Measurements from ENCODE around the gene USF1.
"Not testable (repeated sequence)": the region's sequence is repeated elsewhere in the genome, so short reads cannot be mapped to it uniquely, and the experiment has no call there.

Gene USF1

DNA sequence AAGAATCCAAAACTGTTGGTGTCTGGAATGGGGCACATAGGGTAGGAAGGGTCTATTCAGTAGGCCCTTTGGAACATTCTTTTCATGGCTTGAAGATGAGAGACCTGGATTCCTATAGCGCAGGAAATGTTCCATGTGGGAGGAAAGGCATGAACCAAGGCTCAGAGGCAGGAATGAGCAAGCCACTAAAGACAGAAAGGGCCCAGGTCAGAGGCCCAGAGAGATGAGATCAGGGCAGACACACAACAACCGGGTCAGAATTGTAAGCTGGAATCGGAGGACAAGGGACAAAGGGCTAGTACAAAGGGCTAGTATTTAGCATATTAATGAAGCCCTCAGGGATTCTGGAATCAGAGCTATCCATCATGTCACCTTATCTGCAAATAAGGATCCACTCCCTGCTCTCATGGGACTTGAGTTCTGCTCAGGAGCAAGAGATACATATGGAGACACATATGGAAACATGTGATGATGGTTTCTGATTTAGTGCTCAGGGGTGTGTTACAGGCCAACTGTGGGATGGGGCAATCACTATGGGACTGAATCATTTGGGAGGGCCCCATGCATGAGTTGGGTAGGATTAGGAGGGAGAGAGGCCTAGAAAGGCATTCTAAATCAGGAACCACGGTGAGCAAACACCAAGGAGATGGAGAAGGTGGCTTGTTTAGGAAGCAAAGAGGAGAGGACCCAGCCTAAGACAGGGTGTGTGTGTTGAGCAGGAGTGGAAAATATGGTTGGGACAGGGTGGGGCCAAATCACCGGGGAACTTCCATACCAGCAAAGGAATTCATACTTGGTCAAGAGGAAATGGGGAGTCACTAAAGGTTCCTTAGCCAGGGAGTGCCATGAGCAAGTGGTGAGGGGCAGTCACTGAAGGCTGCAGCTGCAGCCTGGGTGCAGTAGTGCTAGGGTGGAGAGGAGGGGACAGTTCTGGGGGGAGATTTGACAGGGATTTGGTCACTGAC lies 34.9 kb upstream of the USF1 start:
- no peak for DNase-seq
- intact Hi-C loops (cut with DNase I), result no loop called here

GRCh38 chr1:161079436-161080110 lies 33.8 kb upstream of the USF1 start:
- DNase-seq, result peak in 1 of 10 donors; percentile 77
- intact Hi-C loops (cut with DNase I), result no loop called here

DNA sequence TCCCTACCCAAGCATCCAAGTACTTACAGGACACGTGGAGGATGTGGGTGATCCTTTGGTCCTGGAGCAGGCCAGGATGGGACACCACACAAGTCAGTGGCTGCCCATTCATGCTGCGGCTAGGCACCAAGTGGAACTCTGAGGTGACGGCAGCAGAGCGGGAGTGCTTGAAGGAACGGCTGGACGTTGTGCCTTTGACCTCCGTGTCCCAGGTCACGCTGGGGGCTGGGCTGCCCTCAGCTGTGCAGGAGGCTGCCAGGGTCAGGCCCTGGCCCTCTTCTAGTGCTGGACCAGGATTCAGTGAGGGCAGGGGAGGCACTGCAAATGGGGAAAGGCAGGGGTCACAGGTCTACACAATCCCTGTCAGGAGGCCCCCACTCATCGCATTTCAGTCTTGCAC lies 31.6 kb upstream of the USF1 start:
- DNase-seq, result no peak
- intact Hi-C loops (cut with DNase I), result no loop called here

GRCh38 chr1:161076410-161076809 lies 30.6 kb upstream of the USF1 start:
- intact Hi-C loops (cut with DNase I), result no loop called here

DNA sequence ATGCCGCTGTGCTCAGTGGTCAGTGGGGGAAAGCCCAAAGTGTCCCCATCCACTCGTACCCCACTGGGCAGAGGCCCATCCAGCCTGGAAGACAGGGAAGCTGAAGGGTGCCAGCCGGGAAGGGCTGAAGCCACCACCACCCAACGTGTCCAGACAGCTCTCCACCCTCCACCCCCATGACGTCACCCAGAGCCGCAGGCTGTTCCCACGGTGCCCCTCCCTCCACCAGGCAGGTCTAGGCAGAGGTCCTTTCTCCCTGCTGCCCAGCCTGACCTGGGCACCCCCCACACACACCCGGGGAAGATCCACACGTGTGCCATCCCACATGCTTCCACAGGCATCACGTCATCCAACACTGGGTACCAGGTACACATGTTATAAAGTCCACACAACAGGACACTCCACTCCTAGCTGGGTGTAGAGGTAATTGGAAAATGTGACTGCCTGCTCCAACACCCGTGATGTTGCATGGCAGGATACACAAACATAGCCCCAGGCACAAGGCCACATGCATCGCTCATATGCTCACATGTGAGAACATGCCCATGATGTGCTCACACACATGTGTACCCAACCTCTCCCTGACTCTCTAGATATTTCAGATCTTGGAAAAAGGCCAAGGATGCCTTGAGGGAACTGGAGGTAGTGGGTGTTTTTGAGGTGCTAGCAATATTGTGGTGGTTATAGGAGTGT lies 29.0 kb upstream of the USF1 start:
- intact Hi-C loops (cut with DNase I), result no loop called here

More at GRCh38 chr1:161076410-161076809, 30.6 kb upstream of the USF1 start:
- no peak for DNase-seq

GRCh38 chr1:161073474-161074121 lies 27.8 kb upstream of the USF1 start:
- intact Hi-C loops (cut with DNase I), result no loop called here
- no peak for DNase-seq

More for the DNA sequence above, 29.0 kb upstream of the USF1 start:
- DNase-seq, result no peak

GRCh38 chr1:161072751-161073449 lies 27.1 kb upstream of the USF1 start:
- DNase-seq, result no peak
- intact Hi-C loops (cut with DNase I), result no loop called here

DNA sequence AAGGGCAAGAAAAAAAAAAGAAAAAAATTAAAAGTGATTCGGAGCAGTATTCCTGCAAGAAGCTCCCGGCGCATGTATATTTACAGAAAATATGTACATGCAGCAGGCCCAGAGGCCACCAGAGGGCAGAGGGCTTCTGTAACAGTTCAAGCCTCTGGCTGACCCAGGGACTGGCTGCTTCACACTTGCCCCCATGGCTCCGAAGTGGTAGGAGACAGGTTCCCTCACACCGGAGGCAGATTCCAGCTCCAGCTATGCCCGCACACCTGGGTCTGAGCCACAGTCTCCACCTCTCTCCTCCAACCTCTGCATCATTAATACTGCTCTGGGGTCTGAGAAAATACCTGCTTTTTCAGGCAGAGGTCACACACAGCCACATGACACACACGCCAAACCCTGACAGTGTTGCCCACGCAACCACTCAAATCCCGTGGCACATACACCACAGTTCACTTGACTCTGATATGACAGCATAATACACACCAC lies 26.2 kb upstream of the USF1 start:
- intact Hi-C loops (cut with DNase I), result no loop called here
- DNase-seq, result peak in 4 of 10 donors; percentile 11 to 35 (median 21)

GRCh38 chr1:161070761-161071160 lies 25.0 kb upstream of the USF1 start:
- DNase-seq, result no peak
- intact Hi-C loops (cut with DNase I), result no loop called here

GRCh38 chr1:161069731-161070270 lies 24.0 kb upstream of the USF1 start, which contains the start of gene ARHGAP30:
Gene ARHGAP30 (minus strand): TSS chr1:161069891. CDS start chr1:161069624, 267 bp downstream.
- peak in 8 of 10 donors; percentile 15 to 91 (median 34) for DNase-seq

DNA sequence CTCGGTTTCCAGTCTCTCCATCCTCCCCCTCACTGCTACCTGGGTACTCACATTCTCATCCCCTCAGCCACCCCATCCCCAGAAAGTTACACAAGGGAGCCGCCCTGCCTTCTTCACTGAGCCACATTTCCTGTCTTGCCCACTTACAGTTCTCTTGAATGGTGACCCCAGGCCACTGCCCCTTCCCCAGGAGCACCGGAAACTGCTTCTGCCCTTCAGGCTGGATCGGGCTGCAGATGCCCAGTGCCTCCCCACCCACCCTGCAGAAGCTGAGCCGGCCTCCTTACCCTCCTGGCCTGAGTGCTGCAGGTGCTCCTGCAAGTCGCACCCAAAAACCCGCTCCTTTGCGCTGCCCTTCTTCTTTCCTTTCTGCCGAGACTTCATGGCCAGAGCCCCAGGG lies 23.5 kb upstream of the USF1 start:
- intact Hi-C loops (cut with DNase I), result no loop called here
- DNase-seq, result no peak

More at GRCh38 chr1:161069731-161070270, 24.0 kb upstream of the USF1 start, which contains the start of gene ARHGAP30:
- intact Hi-C loops (cut with DNase I), result no loop called here

- intact Hi-C loops (cut with DNase I), result no loop called here
- peak in 5 of 10 donors; percentile 17 to 89 (median 29) for DNase-seq
Measured at GRCh38 chr1:161068306-161069234, 22.8 kb upstream of the USF1 start.

- intact Hi-C loops (cut with DNase I), result no loop called here
- no peak for DNase-seq
Measured at GRCh38 chr1:161066694-161067093, 20.9 kb upstream of the USF1 start.

- DNase-seq; intact Hi-C loops (cut with DNase I): not testable (repeated sequence)
Measured at GRCh38 chr1:161065681-161066080, 19.9 kb upstream of the USF1 start.

DNA sequence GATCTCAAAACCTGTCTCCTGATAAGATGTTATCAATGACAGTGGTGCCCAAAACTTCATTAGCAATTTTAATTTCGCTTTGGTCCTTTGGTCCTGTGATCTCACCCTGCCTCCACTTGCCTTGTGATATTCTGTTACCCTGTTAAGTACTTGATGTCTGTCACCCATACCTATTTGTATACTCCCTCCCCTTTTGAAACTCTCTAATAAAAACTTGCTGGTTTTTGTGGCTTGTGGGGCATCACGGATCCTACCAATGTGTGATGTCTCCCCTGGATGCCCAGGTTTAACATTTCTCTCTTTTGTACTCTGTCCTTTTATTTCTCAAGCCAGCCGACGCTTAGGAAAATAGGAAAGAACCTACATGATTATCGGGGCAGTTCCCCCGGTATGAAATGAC lies 18.2 kb upstream of the USF1 start:
- intact Hi-C loops (cut with DNase I); DNase-seq: not testable (repeated sequence)

- DNase-seq, result no peak
- intact Hi-C loops (cut with DNase I), result no loop called here
Measured at GRCh38 chr1:161061419-161061818, 15.6 kb upstream of the USF1 start.

DNA sequence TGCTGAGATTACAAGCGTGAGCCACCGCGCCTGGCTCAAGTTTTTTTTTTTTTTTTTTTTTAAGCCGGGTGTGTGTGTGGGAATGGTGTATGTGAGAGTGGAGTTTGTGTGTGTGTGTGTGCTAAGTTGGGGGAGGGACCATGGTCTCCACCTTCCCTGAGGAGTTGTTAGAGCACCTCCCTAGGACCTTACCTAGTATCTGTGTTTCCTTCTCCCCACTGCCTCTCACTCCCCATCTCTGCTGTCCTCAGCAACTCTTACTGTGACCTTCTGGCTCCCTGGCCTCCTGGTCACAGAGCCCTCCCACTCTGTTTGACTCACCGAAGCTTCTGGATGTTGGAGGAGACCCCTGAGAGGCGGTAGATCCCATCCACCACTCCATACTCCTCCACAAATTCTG lies 13.5 kb upstream of the USF1 start:
- intact Hi-C loops (cut with DNase I), result no loop called here
- DNase-seq, result peak in 1 of 10 donors; percentile 10

DNA sequence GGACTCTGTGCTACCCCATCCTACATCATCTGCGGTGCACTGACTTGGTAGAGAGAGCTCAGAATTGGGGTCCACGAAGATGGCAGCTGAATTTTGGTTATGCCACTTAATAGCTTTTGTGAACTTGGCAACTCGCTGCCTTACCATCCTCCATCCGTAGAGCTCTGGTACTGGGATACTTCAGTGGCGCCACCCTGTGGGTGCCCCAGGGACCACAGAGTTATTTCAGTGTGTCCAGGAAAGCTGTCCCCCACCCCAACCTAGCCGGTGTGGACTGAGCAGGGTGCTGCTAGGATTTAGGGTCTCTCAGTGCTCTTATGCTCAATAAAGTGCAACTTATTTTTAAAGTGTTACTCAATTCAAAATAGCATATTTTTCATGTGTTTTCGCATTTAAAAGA lies 9.0 kb upstream of the USF1 start:
- intact Hi-C loops (cut with DNase I), result no loop called here

More for the DNA sequence above, 9.0 kb upstream of the USF1 start:
- peak in 1 of 10 donors; percentile 36 for DNase-seq

Data from posterior cingulate gyrus (tissue), 11 donors.